ENCODE results near the gene TRIM54.
"Not testable (repeated sequence)": the region's sequence is repeated elsewhere in the genome, so short reads cannot be mapped to it uniquely, and the experiment has no call there.

TRIM54 gene

DNA sequence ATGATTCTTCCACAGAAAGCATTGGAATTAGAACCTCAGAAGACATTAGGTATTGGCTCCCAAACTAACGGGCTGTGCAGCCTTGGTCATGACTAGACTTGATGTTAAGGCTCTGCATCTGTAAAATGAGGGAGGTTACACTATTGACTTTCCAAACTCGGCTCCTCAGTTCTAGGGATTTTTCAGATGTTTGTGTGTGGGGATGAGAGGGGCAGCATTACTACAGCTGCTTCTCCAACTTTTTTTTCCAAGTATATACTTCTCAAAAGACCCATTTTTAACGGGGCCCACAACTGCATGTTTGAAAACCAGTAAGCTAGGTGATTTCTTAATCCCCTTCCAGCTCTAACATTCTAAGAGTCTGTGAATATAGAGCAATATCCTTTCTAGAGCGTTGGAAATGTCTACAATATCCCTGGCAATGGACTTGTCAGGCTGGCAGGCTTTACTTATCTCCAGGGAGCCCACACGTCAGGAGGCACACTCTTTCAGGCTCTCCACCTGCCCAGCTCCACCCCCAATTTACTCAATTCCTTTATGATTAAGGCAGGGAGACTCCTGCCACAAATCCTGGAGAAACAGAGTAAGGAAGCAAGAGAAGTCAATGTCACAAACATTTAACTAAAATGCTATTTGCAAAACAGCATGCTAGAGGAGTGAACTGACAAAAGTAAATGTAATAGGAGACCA lies 41.5 kb downstream of the TRIM54 start:
- H2AFZ ChIP-seq (ENCODE audit: low read length, unreplicated experiment) = peak overlapping the region; percentile 94
- peak overlapping the region; percentile 95 for H3K27ac ChIP-seq (ENCODE audit: low read depth, low read length)
- no peaks in the 10 kb centered on the region for H3K27me3 ChIP-seq (ENCODE audit: insufficient read depth, low read length)
- peak overlapping the region; percentile 99 for H3K4me3 ChIP-seq (ENCODE audit: low read depth, low read length)
- H3K4me1 ChIP-seq (ENCODE audit: control insufficient read depth, insufficient read depth, low read length, unreplicated experiment) = peaks cover 18% of the 10 kb centered on the region
- H3K79me2 ChIP-seq (ENCODE audit: control insufficient read depth, insufficient read depth, low read length, unreplicated experiment) = peaks cover 22% of the 10 kb centered on the region
- H3K36me3 ChIP-seq (ENCODE audit: insufficient read depth, low read length) = no peaks in the 10 kb centered on the region

DNA sequence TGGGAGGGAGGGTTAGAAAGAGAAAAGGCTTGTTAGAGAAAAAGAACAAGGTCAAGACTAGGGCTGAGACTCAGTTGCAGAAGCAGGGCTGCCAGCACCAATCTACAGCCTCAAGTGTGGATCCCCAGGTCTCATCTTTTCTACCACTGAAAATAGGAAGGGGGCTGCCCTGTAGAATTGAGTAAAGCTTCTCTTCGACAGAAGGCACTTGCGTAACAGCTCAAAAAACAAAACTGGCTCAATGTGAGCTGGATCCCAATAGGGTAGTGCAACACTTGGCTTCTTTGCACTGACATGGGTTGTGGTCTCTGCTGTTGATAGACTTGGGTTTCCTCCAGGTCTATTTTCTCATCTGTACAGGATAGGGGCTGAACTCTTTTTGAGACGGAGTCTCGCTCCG lies 42.5 kb downstream of the TRIM54 start:
- H2AFZ ChIP-seq (ENCODE audit: low read length, unreplicated experiment) = no peak overlapping the region
- H3K27ac ChIP-seq (ENCODE audit: low read depth, low read length) = no peak overlapping the region
- H3K36me3 ChIP-seq (ENCODE audit: insufficient read depth, low read length) = peaks cover 5% of the 10 kb centered on the region; the same call in 1 of the 2 replicates
- peaks cover 15% of the 10 kb centered on the region for H3K79me2 ChIP-seq (ENCODE audit: control insufficient read depth, insufficient read depth, low read length, unreplicated experiment)
- H3K4me3 ChIP-seq (ENCODE audit: low read depth, low read length) = no peak overlapping the region
- H3K27me3 ChIP-seq (ENCODE audit: insufficient read depth, low read length) = no peaks in the 10 kb centered on the region
- H3K4me1 ChIP-seq (ENCODE audit: control insufficient read depth, insufficient read depth, low read length, unreplicated experiment) = peaks cover 18% of the 10 kb centered on the region

DNA sequence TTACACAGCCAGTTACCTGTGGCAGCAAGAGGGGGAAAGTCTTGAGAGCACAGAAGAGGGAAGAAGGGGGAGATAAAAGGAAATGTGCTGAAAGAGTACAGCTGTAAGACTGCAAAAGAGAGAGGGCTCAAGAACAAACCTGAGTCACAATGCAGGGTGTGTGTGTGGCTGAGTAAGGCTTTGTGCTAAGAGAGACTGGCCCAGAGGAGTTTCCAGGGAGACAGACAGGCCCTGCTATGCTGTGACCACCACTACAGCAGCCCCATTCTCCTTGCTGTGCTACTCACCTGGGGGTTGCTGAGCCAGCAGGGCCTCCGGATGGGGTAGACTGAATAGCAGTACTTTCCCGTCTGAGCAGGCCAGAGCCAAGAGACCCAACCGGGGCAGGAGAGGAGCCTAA lies 53.1 kb downstream of the TRIM54 start:
- H3K27ac ChIP-seq (ENCODE audit: low read depth, low read length) = no peak overlapping the region
- H3K4me3 ChIP-seq (ENCODE audit: low read depth, low read length) = no peak overlapping the region
- H3K4me1 ChIP-seq (ENCODE audit: control insufficient read depth, insufficient read depth, low read length, unreplicated experiment) = no peaks in the 10 kb centered on the region
- H2AFZ ChIP-seq (ENCODE audit: low read length, unreplicated experiment) = no peak overlapping the region
- no peaks in the 10 kb centered on the region for H3K79me2 ChIP-seq (ENCODE audit: control insufficient read depth, insufficient read depth, low read length, unreplicated experiment)
- H3K36me3 ChIP-seq (ENCODE audit: insufficient read depth, low read length) = peaks cover 13% of the 10 kb centered on the region; the same call in 1 of the 2 replicates
- H3K27me3 ChIP-seq (ENCODE audit: insufficient read depth, low read length) = no peaks in the 10 kb centered on the region

DNA sequence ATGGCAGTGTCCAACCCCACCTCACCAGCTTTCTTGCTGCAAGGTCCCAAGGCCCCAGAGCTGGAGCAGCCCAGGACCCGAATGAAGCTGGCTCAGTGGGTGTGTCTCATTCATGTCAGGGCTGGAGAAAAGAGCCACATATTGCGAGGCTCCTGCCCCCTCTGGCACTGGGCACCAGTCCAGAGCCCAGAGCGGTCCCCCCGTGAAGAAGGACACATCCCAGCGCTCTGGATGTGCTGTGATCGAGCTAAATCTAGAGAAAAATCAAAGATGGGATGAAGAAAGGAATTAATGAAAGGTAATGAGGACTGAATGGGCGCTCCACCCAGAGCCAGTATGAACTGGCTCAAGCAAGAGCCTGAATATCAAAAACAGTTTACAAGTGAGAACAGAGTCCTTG lies 53.9 kb downstream of the TRIM54 start:
- Histone ChIP-seq H3K27me3 (ENCODE audit: insufficient read depth, low read length) (no peaks in the 10 kb centered on the region), H2AFZ (ENCODE audit: low read length, unreplicated experiment) (no peak overlapping the region), H3K4me3 (ENCODE audit: low read depth, low read length) (no peak overlapping the region), H3K4me1 (ENCODE audit: control insufficient read depth, insufficient read depth, low read length, unreplicated experiment) (no peaks in the 10 kb centered on the region), H3K36me3 (ENCODE audit: insufficient read depth, low read length) (peaks cover 16% of the 10 kb centered on the region; the same call in 1 of the 2 replicates), H3K79me2 (ENCODE audit: control insufficient read depth, insufficient read depth, low read length, unreplicated experiment) (no peaks in the 10 kb centered on the region), H3K27ac (ENCODE audit: low read depth, low read length) (no peak overlapping the region)

DNA sequence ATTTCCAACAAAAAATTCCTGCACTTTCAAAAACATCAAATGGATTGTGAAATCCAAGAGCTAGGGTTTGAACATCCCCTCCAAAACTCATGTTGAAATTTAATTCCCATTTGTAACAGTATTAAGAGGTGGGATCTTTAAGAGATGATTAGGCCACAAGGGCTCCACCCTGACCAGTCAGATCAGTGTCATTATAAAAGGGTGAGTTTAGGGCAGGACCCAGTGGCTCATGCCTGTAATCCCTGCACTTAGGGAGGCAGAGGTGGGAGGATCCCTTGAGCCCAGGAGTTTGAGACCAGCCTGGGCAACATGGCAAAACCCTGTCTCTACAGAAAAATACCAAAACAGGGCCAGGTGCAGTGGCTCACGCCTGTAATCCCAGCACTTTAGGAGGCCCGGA lies 65.4 kb downstream of the TRIM54 start:
- H3K79me2 ChIP-seq (ENCODE audit: control insufficient read depth, insufficient read depth, low read length, unreplicated experiment) = peaks cover 49% of the 10 kb centered on the region

DNA sequence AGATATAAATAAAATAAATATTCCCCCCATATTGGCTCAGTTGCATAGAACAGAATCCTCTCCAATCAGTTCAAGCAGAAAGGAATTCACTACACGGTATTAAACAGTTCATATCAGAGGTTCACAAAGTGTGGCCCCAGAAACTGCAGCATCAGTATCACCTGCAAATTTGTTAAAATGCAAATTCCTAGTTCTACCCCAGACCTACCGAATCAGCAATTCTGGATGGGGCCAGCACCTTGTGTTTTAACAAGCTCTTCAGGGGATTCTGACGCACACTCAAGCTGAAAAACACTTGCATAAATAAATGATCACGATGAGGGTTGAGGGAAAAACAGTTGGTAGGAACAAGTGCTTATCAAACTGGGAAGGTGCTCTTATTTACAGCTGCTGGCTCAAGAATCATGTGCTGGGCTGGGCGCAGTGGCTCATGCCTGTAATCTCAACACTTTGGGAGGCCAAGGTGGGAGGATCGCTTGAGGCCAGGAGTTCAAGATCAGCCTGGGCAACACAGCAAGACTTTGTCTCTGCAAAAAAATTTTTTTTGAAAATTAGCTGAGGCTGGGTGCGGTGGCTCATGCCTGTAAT lies 68.0 kb downstream of the TRIM54 start:
- no peak overlapping the region for H3K27ac ChIP-seq (ENCODE audit: low read depth, low read length)
- H2AFZ ChIP-seq (ENCODE audit: low read length, unreplicated experiment) = no peak overlapping the region
- peaks cover 61% of the 10 kb centered on the region for H3K79me2 ChIP-seq (ENCODE audit: control insufficient read depth, insufficient read depth, low read length, unreplicated experiment)
- no peaks in the 10 kb centered on the region for H3K36me3 ChIP-seq (ENCODE audit: insufficient read depth, low read length)
- peaks cover 17% of the 10 kb centered on the region for H3K4me1 ChIP-seq (ENCODE audit: control insufficient read depth, insufficient read depth, low read length, unreplicated experiment)
- no peaks in the 10 kb centered on the region for H3K27me3 ChIP-seq (ENCODE audit: insufficient read depth, low read length)
- H3K4me3 ChIP-seq (ENCODE audit: low read depth, low read length) = no peak overlapping the region

More for the DNA sequence above, 65.4 kb downstream of the TRIM54 start:
- Histone ChIP-seq H3K4me1 (ENCODE audit: control insufficient read depth, insufficient read depth, low read length, unreplicated experiment) (peaks cover 4% of the 10 kb centered on the region), H3K36me3 (ENCODE audit: insufficient read depth, low read length) (no peaks in the 10 kb centered on the region), H3K27me3 (ENCODE audit: insufficient read depth, low read length) (no peaks in the 10 kb centered on the region), H3K4me3 (ENCODE audit: low read depth, low read length) (no peak overlapping the region), H3K27ac (ENCODE audit: low read depth, low read length) (no peak overlapping the region), H2AFZ (ENCODE audit: low read length, unreplicated experiment) (no peak overlapping the region)

DNA sequence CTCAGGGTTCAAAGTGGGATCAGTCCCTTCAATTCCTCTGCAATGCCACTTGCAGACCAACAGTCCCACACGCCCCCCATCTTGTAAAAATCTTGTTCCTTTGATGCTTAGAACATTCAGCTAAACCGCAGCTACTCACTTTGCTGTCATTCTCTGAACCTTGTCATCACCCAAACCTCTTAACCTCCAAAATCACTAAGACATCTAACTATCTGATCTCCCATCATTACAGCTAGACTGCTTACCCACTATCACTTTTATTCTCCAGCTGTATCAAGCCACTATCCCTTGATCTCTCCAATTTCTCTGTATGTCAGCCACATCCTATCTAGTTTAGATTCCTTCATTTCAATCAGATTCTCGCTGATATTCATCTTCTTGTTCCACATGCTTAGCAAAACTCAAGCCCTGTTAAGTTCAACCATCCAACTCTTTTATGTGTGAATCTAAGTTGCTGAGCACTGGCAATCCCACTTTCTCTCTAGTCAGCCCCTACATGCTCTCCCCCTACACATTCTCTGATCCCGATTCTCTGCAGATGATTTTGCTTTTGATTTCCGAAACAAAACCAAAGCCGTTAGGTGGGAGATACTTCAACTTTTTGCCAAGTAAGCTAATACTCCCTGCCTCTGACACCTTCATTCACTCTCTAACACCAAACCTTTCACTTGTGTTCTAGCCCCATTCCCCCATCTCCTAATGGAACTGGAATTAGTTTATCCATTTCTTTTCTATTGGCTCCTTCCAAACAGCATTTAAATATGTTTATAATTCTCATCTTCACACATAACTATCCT lies 69.8 kb downstream of the TRIM54 start:
- peaks cover 65% of the 10 kb centered on the region for H3K79me2 ChIP-seq (ENCODE audit: control insufficient read depth, insufficient read depth, low read length, unreplicated experiment)
- H3K4me1 ChIP-seq (ENCODE audit: control insufficient read depth, insufficient read depth, low read length, unreplicated experiment) = peaks cover 19% of the 10 kb centered on the region

DNA sequence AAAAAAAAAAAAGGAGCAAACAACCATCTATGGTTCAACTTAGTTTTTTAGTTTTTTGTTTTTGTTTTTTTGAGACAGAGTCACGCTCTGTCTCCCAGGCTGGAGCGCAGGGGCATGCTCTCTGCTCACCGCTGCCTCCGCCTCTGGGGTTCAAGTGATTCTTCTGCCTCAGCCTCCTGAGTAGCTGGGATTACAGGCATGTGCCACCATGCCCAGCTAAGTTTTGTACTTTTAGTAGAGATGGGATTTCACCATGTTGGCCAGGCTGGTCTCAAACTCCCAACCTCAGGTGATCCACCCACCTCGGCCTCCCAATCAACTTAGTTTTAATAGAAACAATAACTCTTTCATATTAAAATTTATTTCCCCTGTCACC lies 71.1 kb downstream of the TRIM54 start:
- not testable (repeated sequence) for H3K27ac ChIP-seq (ENCODE audit: low read depth, low read length); H3K27me3 ChIP-seq (ENCODE audit: insufficient read depth, low read length); H2AFZ ChIP-seq (ENCODE audit: low read length, unreplicated experiment); H3K36me3 ChIP-seq (ENCODE audit: insufficient read depth, low read length); H3K4me3 ChIP-seq (ENCODE audit: low read depth, low read length)
- Histone ChIP-seq H3K4me1 (ENCODE audit: control insufficient read depth, insufficient read depth, low read length, unreplicated experiment) (peaks cover 19% of the 10 kb centered on the region), H3K79me2 (ENCODE audit: control insufficient read depth, insufficient read depth, low read length, unreplicated experiment) (peaks cover 65% of the 10 kb centered on the region)

More for the DNA sequence above, 69.8 kb downstream of the TRIM54 start:
- H3K36me3 ChIP-seq (ENCODE audit: insufficient read depth, low read length) = no peaks in the 10 kb centered on the region
- H3K27me3 ChIP-seq (ENCODE audit: insufficient read depth, low read length) = no peaks in the 10 kb centered on the region
- no peak overlapping the region for H2AFZ ChIP-seq (ENCODE audit: low read length, unreplicated experiment)
- H3K27ac ChIP-seq (ENCODE audit: low read depth, low read length) = no peak overlapping the region
- no peak overlapping the region for H3K4me3 ChIP-seq (ENCODE audit: low read depth, low read length)

DNA sequence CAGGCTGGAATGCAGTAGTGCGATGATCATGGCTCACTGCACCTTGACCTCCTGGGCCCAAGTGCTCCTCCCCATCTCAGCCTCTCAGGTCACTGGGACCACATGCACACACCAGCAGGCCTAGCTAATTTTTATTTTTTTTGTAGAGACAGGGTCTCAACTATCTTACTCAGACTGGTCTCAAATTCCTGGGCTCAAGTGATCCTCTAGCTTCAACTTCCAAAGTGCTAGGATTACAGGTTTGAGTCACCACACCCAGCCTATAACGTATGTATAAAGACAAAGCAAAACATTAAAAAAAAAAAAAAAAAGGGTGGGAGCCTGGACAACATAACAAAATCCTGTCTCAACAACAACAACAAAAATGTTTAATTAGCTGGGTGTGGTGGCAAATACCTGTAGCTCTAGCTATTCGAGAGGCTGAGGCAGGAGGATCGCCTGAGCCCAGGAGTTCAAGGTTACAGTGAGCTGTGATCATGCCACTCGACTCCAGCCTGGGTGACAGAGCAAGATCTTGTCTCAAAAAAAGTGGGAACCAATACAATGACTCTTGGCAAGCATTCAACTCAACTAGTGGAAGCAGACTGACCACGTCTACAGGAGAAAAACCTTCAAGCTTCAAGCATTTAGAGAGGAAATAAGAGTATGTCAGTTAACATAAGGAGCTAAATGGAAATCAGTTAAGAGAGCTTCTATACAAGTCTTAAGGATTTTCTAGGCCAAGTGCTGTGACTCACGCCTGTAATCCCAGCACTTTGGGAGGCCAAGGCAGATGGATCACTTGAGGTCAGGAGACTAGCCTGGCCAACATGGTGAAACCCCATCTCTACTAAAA lies 71.8 kb downstream of the TRIM54 start:
- Histone ChIP-seq H3K27ac (ENCODE audit: low read depth, low read length) (peak overlapping the region; percentile 57), H3K4me1 (ENCODE audit: control insufficient read depth, insufficient read depth, low read length, unreplicated experiment) (peaks cover 20% of the 10 kb centered on the region), H3K79me2 (ENCODE audit: control insufficient read depth, insufficient read depth, low read length, unreplicated experiment) (peaks cover 66% of the 10 kb centered on the region), H2AFZ (ENCODE audit: low read length, unreplicated experiment) (no peak overlapping the region), H3K4me3 (ENCODE audit: low read depth, low read length) (peak overlapping the region; percentile 7; the same call in 1 of the 2 replicates), H3K27me3 (ENCODE audit: insufficient read depth, low read length) (no peaks in the 10 kb centered on the region), H3K36me3 (ENCODE audit: insufficient read depth, low read length) (no peaks in the 10 kb centered on the region)

DNA sequence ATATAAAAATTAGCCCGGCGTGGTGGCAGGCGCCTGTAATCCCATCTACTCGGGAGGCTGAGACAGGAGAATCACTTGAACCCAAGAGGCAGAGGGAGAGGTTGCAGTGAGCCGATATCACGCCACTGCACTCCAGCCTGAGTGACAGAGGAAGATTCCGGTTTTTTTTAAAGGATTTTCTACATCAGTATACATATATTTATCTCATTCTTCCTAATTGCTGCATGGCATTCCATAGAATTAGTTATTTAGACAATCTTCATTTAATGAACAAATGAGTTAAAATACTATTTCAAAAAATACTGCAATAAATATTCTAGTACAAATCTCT lies 72.3 kb downstream of the TRIM54 start:
- 0 out of 2 replicates have a peak overlapping the region, but pooled peaks have one; percentile 57 for H3K27ac ChIP-seq (ENCODE audit: low read depth, low read length)
- H3K4me1 ChIP-seq (ENCODE audit: control insufficient read depth, insufficient read depth, low read length, unreplicated experiment) = peaks cover 20% of the 10 kb centered on the region
- peaks cover 64% of the 10 kb centered on the region for H3K79me2 ChIP-seq (ENCODE audit: control insufficient read depth, insufficient read depth, low read length, unreplicated experiment)
- H3K27me3 ChIP-seq (ENCODE audit: insufficient read depth, low read length) = no peaks in the 10 kb centered on the region
- no peaks in the 10 kb centered on the region for H3K36me3 ChIP-seq (ENCODE audit: insufficient read depth, low read length)
- no peak overlapping the region; the same call in 1 of the 2 replicates for H3K4me3 ChIP-seq (ENCODE audit: low read depth, low read length)
- H2AFZ ChIP-seq (ENCODE audit: low read length, unreplicated experiment) = no peak overlapping the region
